IMR-90 (cell line): ENCODE measurements around the gene TTC24. TPM values are rescaled to one million over a fixed set of nuclear protein-coding genes. Genes with fewer than 3 reads are reported as not detected.

Source experiments
- ATAC-seq: fragments of 200-7000 bp; cut with Tn5 transposase; 2 replicates; pipeline ENCODE4 v1.9.1; 2020; ENCODE audit warnings: low read depth, mild to moderate bottlenecking, moderate library complexity
- BruUV-seq: library from RNA; stranded (reverse); fragments of 400-500 nt; replicated peaks from 2 replicates; lab custom pipeline; 2021; lab: Mats Ljungman, UMichigan
- CTCF ChIA-PET: fragments of 300-600 bp; formaldehyde crosslinking; extraction: SDS; loops from one replicate; lab custom pipeline; 2021; ENCODE audit warnings: antibody characterized with exemption; lab: Yijun Ruan, JAX
- POLR2A ChIA-PET: fragments of 300-600 bp; sonication (Branson Sonifier 250); formaldehyde crosslinking; loops from one replicate; lab custom pipeline; 2022; ENCODE audit warnings: antibody characterized with exemption; ENCODE audit not compliant: unreplicated experiment; lab: Charles Lee
- DNase-seq: peaks from one replicate; pipeline ENCODE4 v3.0.0; 2013
- H2AFZ ChIP-seq: replicated peaks from 2 replicates; pipeline ENCODE3; 2013; ENCODE audit warnings: low read length, mild to moderate bottlenecking; ENCODE audit not compliant: poor library complexity
- H2AK5ac ChIP-seq: 2 replicates; pipeline ENCODE4 v1.6.1; 2013; ENCODE audit warnings: low read depth, low read length, inconsistent platforms
- H2AK9ac ChIP-seq: replicated peaks from 2 replicates; pipeline ENCODE3; 2013; ENCODE audit warnings: mild to moderate bottlenecking, low read depth, low read length, moderate library complexity; ENCODE audit not compliant: poor library complexity
- H2BK120ac ChIP-seq: 2 replicates; pipeline ENCODE4 v1.6.1; 2013; ENCODE audit warnings: low read depth, low read length, inconsistent platforms
- H2BK15ac ChIP-seq: 3 replicates; pipeline ENCODE4 v1.6.1; 2013; ENCODE audit warnings: low read depth, low read length, inconsistent platforms
- H2BK20ac ChIP-seq: 2 replicates; pipeline ENCODE4 v1.6.1; 2013; ENCODE audit warnings: low read depth, mild to moderate bottlenecking, inconsistent platforms, low read length, moderate library complexity
- H2BK5ac ChIP-seq: 2 replicates; pipeline ENCODE4 v1.6.1; 2013; ENCODE audit warnings: mild to moderate bottlenecking, low read depth, low read length, inconsistent platforms; ENCODE audit not compliant: poor library complexity, severe bottlenecking
- H3K14ac ChIP-seq: replicated peaks from 2 replicates; pipeline ENCODE4 v1.6.1; 2013; ENCODE audit warnings: low read depth, low read length, inconsistent platforms
- H3K18ac ChIP-seq: 2 replicates; pipeline ENCODE4 v1.6.1; 2013; ENCODE audit warnings: low read depth, low read length, control low read depth
- H3K23ac ChIP-seq: 2 replicates; pipeline ENCODE4 v1.6.1; 2013; ENCODE audit warnings: low read depth, low read length, inconsistent platforms
- H3K27ac ChIP-seq: 2 replicates; pipeline ENCODE4 v1.5.1; 2013; ENCODE audit warnings: mild to moderate bottlenecking, control low read depth, low read length; ENCODE audit not compliant: insufficient read depth
- H3K27me3 ChIP-seq: 2 replicates; pipeline ENCODE4 v1.6.1; 2013; ENCODE audit warnings: low read length; ENCODE audit not compliant: control insufficient read depth, insufficient read depth
- H3K36me3 ChIP-seq: 2 replicates; pipeline ENCODE4 v1.6.1; 2013; ENCODE audit warnings: low read length, mixed read lengths; ENCODE audit not compliant: control insufficient read depth, insufficient read depth
- H3K4ac ChIP-seq: 2 replicates; pipeline ENCODE4 v1.6.1; 2013; ENCODE audit warnings: low read depth, low read length, inconsistent platforms
- H3K4me1 ChIP-seq: 2 replicates; pipeline ENCODE4 v1.6.1; 2013; ENCODE audit warnings: low read length, mixed read lengths; ENCODE audit not compliant: control insufficient read depth, insufficient read depth
- H3K4me2 ChIP-seq: 2 replicates; pipeline ENCODE4 v1.6.1; 2013; ENCODE audit warnings: low read depth, mild to moderate bottlenecking, control low read depth, low read length, moderate library complexity
- H3K4me3 ChIP-seq: 2 replicates; pipeline ENCODE4 v1.5.1; 2013; ENCODE audit warnings: low read depth, mild to moderate bottlenecking, control low read depth, low read length, moderate library complexity; ENCODE audit not compliant: insufficient read depth
- H3K56ac ChIP-seq: 2 replicates; pipeline ENCODE4 v1.6.1; 2013; ENCODE audit warnings: low read length, inconsistent platforms; ENCODE audit not compliant: insufficient read depth; ENCODE audit errors: extremely low read depth
- H3K79me1 ChIP-seq, 2 experiments: 2 replicates each; pipeline ENCODE4 v1.6.1; 2013; ENCODE audit warnings: low read length in 2 of 2, inconsistent platforms in 1 of 2, low read depth in 1 of 2
- H3K9ac ChIP-seq: 2 replicates; pipeline ENCODE4 v1.6.1; 2013; ENCODE audit warnings: low read depth, low read length, control low read depth
- H3K9me1 ChIP-seq: 2 replicates; pipeline ENCODE4 v1.6.1; 2013; ENCODE audit warnings: low read length, inconsistent platforms; ENCODE audit not compliant: insufficient read depth
- H3K9me3 ChIP-seq: 2 replicates; pipeline ENCODE4 v1.6.1; 2013; ENCODE audit warnings: low read length; ENCODE audit not compliant: control insufficient read depth, insufficient read depth
- H4K20me1 ChIP-seq: 2 replicates; pipeline ENCODE4 v1.6.1; 2013; ENCODE audit warnings: low read length, inconsistent platforms; ENCODE audit not compliant: insufficient read depth
- H4K5ac ChIP-seq: 2 replicates; pipeline ENCODE4 v1.6.1; 2013; ENCODE audit warnings: mild to moderate bottlenecking, low read depth, low read length, control low read depth
- H4K8ac ChIP-seq, 2 experiments: 2 replicates each; pipeline ENCODE4 v1.6.1; 2013; ENCODE audit warnings: low read depth in 2 of 2, low read length in 2 of 2, control low read depth in 1 of 2, inconsistent platforms in 1 of 2
- H4K91ac ChIP-seq: 2 replicates; pipeline ENCODE4 v1.6.1; 2013; ENCODE audit warnings: low read depth, low read length, inconsistent platforms; ENCODE audit not compliant: insufficient read depth
- BHLHE40 ChIP-seq: fragments of 150-350 bp; IDR thresholded peaks from 2 replicates; pipeline ENCODE4 v1.6.1; 2016; ENCODE audit warnings: mild to moderate bottlenecking, low read depth, low read length
- CEBPB ChIP-seq: IDR thresholded peaks from 2 replicates; pipeline ENCODE4 v1.6.1; 2012; ENCODE audit warnings: low read depth, low read length, improper control_type of control experiment
- CHD1 ChIP-seq: IDR thresholded peaks from 2 replicates; pipeline ENCODE4 v1.6.1; 2012; ENCODE audit warnings: low read depth, low read length, improper control_type of control experiment
- CTCF ChIP-seq: conservative IDR thresholded peaks from 2 replicates; pipeline ENCODE4 v1.5.1; 2012; ENCODE audit warnings: mild to moderate bottlenecking, low read depth, low read length, improper control_type of control experiment
- FOS ChIP-seq: fragments of 150-350 bp; IDR thresholded peaks from 2 replicates; pipeline ENCODE4 v1.6.1; 2016; ENCODE audit warnings: low read depth, low read length
- MAFK ChIP-seq: IDR thresholded peaks from 2 replicates; pipeline ENCODE4 v1.6.1; 2012; ENCODE audit warnings: low read depth, low read length, improper control_type of control experiment
- MAZ ChIP-seq: IDR thresholded peaks from 2 replicates; pipeline ENCODE4 v1.6.1; 2012; ENCODE audit warnings: low read depth, mild to moderate bottlenecking, low read length, improper control_type of control experiment, moderate library complexity, borderline replicate concordance
- MXI1 ChIP-seq: IDR thresholded peaks from 2 replicates; pipeline ENCODE4 v1.6.1; 2012; ENCODE audit warnings: low read depth, mild to moderate bottlenecking, low read length, moderate library complexity, borderline replicate concordance
- NFE2L2 ChIP-seq: fragments of 150-350 bp; IDR thresholded peaks from 2 replicates; pipeline ENCODE4 v1.6.1; 2016; ENCODE audit warnings: low read depth, mild to moderate bottlenecking, low read length
- POLR2A ChIP-seq: IDR thresholded peaks from 2 replicates; pipeline ENCODE4 v1.6.1; 2012; ENCODE audit warnings: mild to moderate bottlenecking, low read depth, low read length
- RAD21 ChIP-seq: IDR thresholded peaks from 2 replicates; pipeline ENCODE4 v1.6.1; 2012; ENCODE audit warnings: low read length, improper control_type of control experiment
- RCOR1 ChIP-seq: IDR thresholded peaks from 2 replicates; pipeline ENCODE4 v1.6.1; 2012; ENCODE audit warnings: mild to moderate bottlenecking, low read length, improper control_type of control experiment; ENCODE audit not compliant: insufficient replicate concordance
- RFX5 ChIP-seq: IDR thresholded peaks from 2 replicates; pipeline ENCODE4 v1.8.0; 2012; ENCODE audit warnings: low read depth, mild to moderate bottlenecking, low read length, moderate library complexity
- SMC3 ChIP-seq: fragments of 150-350 bp; IDR thresholded peaks from 2 replicates; pipeline ENCODE4 v1.6.1; 2016; ENCODE audit warnings: low read depth, mild to moderate bottlenecking, antibody characterized with exemption, low read length, moderate library complexity
- USF2 ChIP-seq: fragments of 150-350 bp; IDR thresholded peaks from 2 replicates; pipeline ENCODE4 v1.6.1; 2017; ENCODE audit warnings: mild to moderate bottlenecking, antibody characterized with exemption, low read length, low read depth
- WGBS, 2 experiments: methylation state at CpG; one replicate each; pipeline versions ENCODE4 v1.1.5 to v1.1.7; 2013; ENCODE audit warnings: missing lambda C conversion rate in 2 of 2; ENCODE audit not compliant: insufficient read length in 1 of 2; ENCODE audit errors: extremely low coverage in 2 of 2; 5-methylcytosine and 5-hydroxymethylcytosine counted together
- dilution Hi-C: fragments of 300-500 bp; cut with HindIII; formaldehyde crosslinking; loops from one replicate; pipeline ENCODE4 v1.14.3; 2018; ENCODE audit warnings: low sequenced_read_pairs; ENCODE audit not compliant: unreplicated experiment
- in situ Hi-C: fragments of 300-500 bp; cut with MboI; formaldehyde crosslinking; loops from 3 replicates; pipeline ENCODE4 v1.14.3; 2019; ENCODE audit warnings: low sequenced_read_pairs, inconsistent platforms, mixed read lengths
- intact Hi-C: fragments of 100-400 bp; cut with micrococcal nuclease; formaldehyde crosslinking; loops from 2 replicates; pipeline ENCODE4 v1.10.0; 2022
- polyA plus RNA-seq, 3 experiments: library from polyadenylated mRNA; depleted of rRNA; stranded (reverse); fragments of >200 nt; gene quantifications; 2 replicates each; pipeline ENCODE4 v1.2.3, GENCODE V29; 2012; ENCODE audit warnings: low replicate concordance in 1 of 3
- total RNA-seq: library from RNA; depleted of rRNA; stranded (reverse); fragments of >200 nt; gene quantifications from 2 replicates; pipeline ENCODE4 v1.2.3, GENCODE V29; 2012
- TF ChIP-seq, protein P1 (sequence below): fragments of 150-350 bp; IDR thresholded peaks from 2 replicates; pipeline ENCODE4 v1.6.1; 2016; ENCODE audit warnings: low read depth, mild to moderate bottlenecking, low read length, moderate library complexity, borderline replicate concordance

TTC24 gene
- total and polyA plus RNA-seq, 2 of the 4 experiments (the other 2 are of a cell fraction): not detected

- Histone ChIP-seq H3K4me1 (peaks cover 1% of the 10 kb centered on the region; the same call in 1 of the 2 replicates), H3K4me3 (no peak overlapping the region), H3K14ac (no peak overlapping the region), H3K9ac (no peak overlapping the region), H3K27ac (no peak overlapping the region), H3K4me2 (no peak overlapping the region), H3K79me1 (peaks cover 0 to 19% of the 10 kb centered on the region in 2 experiments; a peak in 2 of 4 replicates), H3K23ac (no peak overlapping the region), H2AK5ac (no peak overlapping the region), H3K27me3 (no peaks in the 10 kb centered on the region), H4K8ac (no peak overlapping the region), H3K9me3 (no peaks in the 10 kb centered on the region), H3K4ac (no peak overlapping the region), H2BK120ac (no peak overlapping the region), H2BK20ac (no peak overlapping the region), H3K9me1 (peaks cover 8% of the 10 kb centered on the region), H3K36me3 (peaks cover 8% of the 10 kb centered on the region), H3K18ac (no peak overlapping the region), H4K5ac (no peak overlapping the region), H4K91ac (no peak overlapping the region), H2AK9ac (peak overlapping the region; percentile 8), H2BK15ac (no peak overlapping the region), H2AFZ (no peak overlapping the region), H3K56ac (no peak overlapping the region), H2BK5ac (no peak overlapping the region), H4K20me1 (no peaks in the 10 kb centered on the region)
- TF ChIP-seq BHLHE40: no peak
- no peak for TF ChIP-seq RCOR1
- TF ChIP-seq MAZ: no peak
- no peak for TF ChIP-seq CTCF
- TF ChIP-seq RAD21: no peak
- no peak for TF ChIP-seq USF2
- TF ChIP-seq MXI1: no peak
- no peak for TF ChIP-seq CEBPB
- no peak for TF ChIP-seq MAFK
- TF ChIP-seq, protein P1, sequence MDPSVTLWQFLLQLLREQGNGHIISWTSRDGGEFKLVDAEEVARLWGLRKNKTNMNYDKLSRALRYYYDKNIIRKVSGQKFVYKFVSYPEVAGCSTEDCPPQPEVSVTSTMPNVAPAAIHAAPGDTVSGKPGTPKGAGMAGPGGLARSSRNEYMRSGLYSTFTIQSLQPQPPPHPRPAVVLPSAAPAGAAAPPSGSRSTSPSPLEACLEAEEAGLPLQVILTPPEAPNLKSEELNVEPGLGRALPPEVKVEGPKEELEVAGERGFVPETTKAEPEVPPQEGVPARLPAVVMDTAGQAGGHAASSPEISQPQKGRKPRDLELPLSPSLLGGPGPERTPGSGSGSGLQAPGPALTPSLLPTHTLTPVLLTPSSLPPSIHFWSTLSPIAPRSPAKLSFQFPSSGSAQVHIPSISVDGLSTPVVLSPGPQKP: no peak
- TF ChIP-seq FOS: no peak
- no peak for TF ChIP-seq SMC3
- no peak for TF ChIP-seq RFX5
- TF ChIP-seq NFE2L2: no peak
- TF ChIP-seq CHD1: no peak
- TF ChIP-seq POLR2A: no peak
- in situ Hi-C loops: no loop called here
- POLR2A ChIA-PET: no interaction called here
- CTCF ChIA-PET: no interaction called here
- BruUV-seq: no TSS peak
- ATAC-seq: no peak
- DNase-seq: no peak
- intact Hi-C loops: no loop called here
- WGBS, 2 experiments: 67% methylated on average over 1 of the region's 9 CpGs; no CpG with 5 or more reads in 1 of the 2 experiments
- dilution Hi-C loops: no loop called here
Observed at GRCh38 chr1:156556354-156556753, 23.2 kb upstream of the TTC24 start.
